ENCODE data around the gene LMF1. TPM values are rescaled to one million over a fixed set of nuclear protein-coding genes. Genes with fewer than 3 reads are reported as not detected.
A peak's percentile ranks its signal among the peaks of the same experiment; 100 is the strongest.

The LMF1 gene
- total and polyA plus RNA-seq, 2 of the 4 experiments (the other 2 are of a cell fraction) = 7.7 to 13.1 TPM

DNA sequence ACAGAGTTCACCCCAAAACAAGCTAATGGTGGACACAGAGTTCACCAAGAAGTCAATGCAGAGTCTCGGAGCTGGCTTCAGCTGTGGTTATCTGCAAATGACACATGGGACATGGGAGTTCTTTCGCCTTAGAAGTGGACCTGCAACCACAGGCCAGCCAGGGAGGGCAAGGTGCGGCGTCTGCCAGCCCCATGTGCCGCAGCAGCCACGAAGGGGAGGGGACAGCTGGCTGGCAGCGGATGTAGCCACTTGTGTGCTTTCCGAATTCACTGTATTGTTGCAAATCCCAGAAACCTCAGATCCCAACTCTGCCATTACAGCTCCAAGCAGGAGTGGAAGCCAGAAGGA, 24.8 kb downstream of the LMF1 start:
- TF ChIP-seq CEBPB (IDR thresholded peaks at IDR 0.05; ENCODE audit: low read depth, low read length) (no peak), SMC3 (IDR thresholded peaks at IDR 0.05; ENCODE audit: low read depth, low read length) (no peak), MXI1 (IDR thresholded peaks at IDR 0.05; ENCODE audit: borderline replicate concordance, low read depth, low read length) (no peak), RCOR1 (IDR thresholded peaks at IDR 0.05; ENCODE audit: insufficient replicate concordance, low read length) (no peak), USF2 (IDR thresholded peaks at IDR 0.05; ENCODE audit: low read depth, low read length) (no peak), MAFK (IDR thresholded peaks at IDR 0.05; ENCODE audit: low read depth, low read length) (no peak), RFX5 (IDR thresholded peaks at IDR 0.05; ENCODE audit: low read depth, low read length) (no peak), POLR2A (IDR thresholded peaks at IDR 0.05; ENCODE audit: low read depth, low read length) (no peak), RAD21 (IDR thresholded peaks at IDR 0.05; ENCODE audit: low read length) (no peak), CHD1 (IDR thresholded peaks at IDR 0.05; ENCODE audit: low read depth, low read length) (no peak), MAZ (IDR thresholded peaks at IDR 0.05; ENCODE audit: borderline replicate concordance, low read depth, low read length) (no peak), BHLHE40 (IDR thresholded peaks at IDR 0.05; ENCODE audit: low read depth, low read length) (no peak), FOS (IDR thresholded peaks at IDR 0.05; ENCODE audit: low read depth, low read length) (no peak), NFE2L2 (IDR thresholded peaks at IDR 0.05; ENCODE audit: low read depth, low read length) (no peak)
- TF ChIP-seq, protein P1, sequence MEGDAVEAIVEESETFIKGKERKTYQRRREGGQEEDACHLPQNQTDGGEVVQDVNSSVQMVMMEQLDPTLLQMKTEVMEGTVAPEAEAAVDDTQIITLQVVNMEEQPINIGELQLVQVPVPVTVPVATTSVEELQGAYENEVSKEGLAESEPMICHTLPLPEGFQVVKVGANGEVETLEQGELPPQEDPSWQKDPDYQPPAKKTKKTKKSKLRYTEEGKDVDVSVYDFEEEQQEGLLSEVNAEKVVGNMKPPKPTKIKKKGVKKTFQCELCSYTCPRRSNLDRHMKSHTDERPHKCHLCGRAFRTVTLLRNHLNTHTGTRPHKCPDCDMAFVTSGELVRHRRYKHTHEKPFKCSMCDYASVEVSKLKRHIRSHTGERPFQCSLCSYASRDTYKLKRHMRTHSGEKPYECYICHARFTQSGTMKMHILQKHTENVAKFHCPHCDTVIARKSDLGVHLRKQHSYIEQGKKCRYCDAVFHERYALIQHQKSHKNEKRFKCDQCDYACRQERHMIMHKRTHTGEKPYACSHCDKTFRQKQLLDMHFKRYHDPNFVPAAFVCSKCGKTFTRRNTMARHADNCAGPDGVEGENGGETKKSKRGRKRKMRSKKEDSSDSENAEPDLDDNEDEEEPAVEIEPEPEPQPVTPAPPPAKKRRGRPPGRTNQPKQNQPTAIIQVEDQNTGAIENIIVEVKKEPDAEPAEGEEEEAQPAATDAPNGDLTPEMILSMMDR (conservative IDR thresholded peaks at IDR 0.05; ENCODE audit: low read depth, low read length) = no peak
- TF ChIP-seq, protein P2, sequence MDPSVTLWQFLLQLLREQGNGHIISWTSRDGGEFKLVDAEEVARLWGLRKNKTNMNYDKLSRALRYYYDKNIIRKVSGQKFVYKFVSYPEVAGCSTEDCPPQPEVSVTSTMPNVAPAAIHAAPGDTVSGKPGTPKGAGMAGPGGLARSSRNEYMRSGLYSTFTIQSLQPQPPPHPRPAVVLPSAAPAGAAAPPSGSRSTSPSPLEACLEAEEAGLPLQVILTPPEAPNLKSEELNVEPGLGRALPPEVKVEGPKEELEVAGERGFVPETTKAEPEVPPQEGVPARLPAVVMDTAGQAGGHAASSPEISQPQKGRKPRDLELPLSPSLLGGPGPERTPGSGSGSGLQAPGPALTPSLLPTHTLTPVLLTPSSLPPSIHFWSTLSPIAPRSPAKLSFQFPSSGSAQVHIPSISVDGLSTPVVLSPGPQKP (IDR thresholded peaks at IDR 0.05; ENCODE audit: borderline replicate concordance, low read depth, low read length) = no peak
- Histone ChIP-seq H4K91ac (ENCODE audit: insufficient read depth, low read depth, low read length) (no peak overlapping the region), H3K4me2 (ENCODE audit: low read depth, low read length) (0 out of 2 replicates have a peak overlapping the region, but pooled peaks have one; percentile 10), H2BK5ac (ENCODE audit: low read depth, low read length, poor library complexity, severe bottlenecking) (no peak overlapping the region), H3K9ac (ENCODE audit: low read depth, low read length) (no peak overlapping the region), H4K5ac (ENCODE audit: low read depth, low read length) (no peak overlapping the region), H2BK120ac (ENCODE audit: low read depth, low read length) (no peak overlapping the region), H3K4ac (ENCODE audit: low read depth, low read length) (no peak overlapping the region), H2AK5ac (ENCODE audit: low read depth, low read length) (no peak overlapping the region), H4K20me1 (ENCODE audit: insufficient read depth, low read length) (peaks cover 4% of the 10 kb centered on the region), H2BK20ac (ENCODE audit: low read depth, low read length) (no peak overlapping the region), H3K14ac (replicated peaks; ENCODE audit: low read depth, low read length) (no peak overlapping the region), H3K4me3 (ENCODE audit: insufficient read depth, low read depth, low read length) (no peak overlapping the region), H2AK9ac (replicated peaks; ENCODE audit: low read depth, low read length, poor library complexity) (no peak overlapping the region), H3K27me3 (ENCODE audit: control insufficient read depth, insufficient read depth, low read length) (no peaks in the 10 kb centered on the region), H2BK15ac (ENCODE audit: low read depth, low read length) (no peak overlapping the region), H3K36me3 (ENCODE audit: control insufficient read depth, insufficient read depth, low read length) (no peaks in the 10 kb centered on the region), H3K18ac (ENCODE audit: low read depth, low read length) (no peak overlapping the region), H3K9me3 (ENCODE audit: control insufficient read depth, insufficient read depth, low read length) (peaks cover 7% of the 10 kb centered on the region), H3K27ac (ENCODE audit: insufficient read depth, low read length) (no peak overlapping the region), H3K9me1 (ENCODE audit: insufficient read depth, low read length) (no peaks in the 10 kb centered on the region), H3K4me1 (ENCODE audit: control insufficient read depth, insufficient read depth, low read length) (peaks cover 7% of the 10 kb centered on the region; the same call in 1 of the 2 replicates), H3K23ac (ENCODE audit: low read depth, low read length) (no peak overlapping the region), H3K56ac (ENCODE audit: extremely low read depth, insufficient read depth, low read length) (no peak overlapping the region), H2AFZ (replicated peaks; ENCODE audit: low read length, poor library complexity) (no peak overlapping the region), H4K8ac (ENCODE audit: low read depth in 2 of 2, low read length in 2 of 2) (no peak overlapping the region), H3K79me1 (ENCODE audit: low read depth in 1 of 2, low read length in 2 of 2) (no peaks in the 10 kb centered on the region; a peak in 2 of 4 replicates)
- ATAC-seq (ENCODE audit: low read depth) (peak; percentile 48; the same call in 1 of the 2 replicates), DNase-seq (peak; percentile 15)
- intact Hi-C loops (cut with micrococcal nuclease) (loop anchor here (10.0 kb wide), 1 partner anchor 81 kb away; no protein-coding TSS in a partner anchor), in situ Hi-C loops (cut with MboI; ENCODE audit: low sequenced_read_pairs) (no loop called here), dilution Hi-C loops (cut with HindIII; ENCODE audit: low sequenced_read_pairs, unreplicated experiment) (no loop called here)
- no TSS peak for BruUV-seq (replicated peaks)
- WGBS, 2 experiments (ENCODE audit: extremely low coverage in 2 of 2, insufficient read length in 1 of 2) = 80% methylated on average over 1 of the region's 8 CpGs; no CpG with 5 or more reads in 1 of the 2 experiments
- ChIA-PET CTCF (interaction anchor here (1.2 kb wide), 1 partner anchor 9 kb away, joined by 3 read pairs; no protein-coding TSS in a partner anchor), POLR2A (ENCODE audit: unreplicated experiment) (no interaction called here)
